ENCODE measurements around the gene CTRB1.
"Not testable (repeated sequence)": the region's sequence is repeated elsewhere in the genome, so short reads cannot be mapped to it uniquely, and the experiment has no call there.

- TF ChIP-seq, protein P1, sequence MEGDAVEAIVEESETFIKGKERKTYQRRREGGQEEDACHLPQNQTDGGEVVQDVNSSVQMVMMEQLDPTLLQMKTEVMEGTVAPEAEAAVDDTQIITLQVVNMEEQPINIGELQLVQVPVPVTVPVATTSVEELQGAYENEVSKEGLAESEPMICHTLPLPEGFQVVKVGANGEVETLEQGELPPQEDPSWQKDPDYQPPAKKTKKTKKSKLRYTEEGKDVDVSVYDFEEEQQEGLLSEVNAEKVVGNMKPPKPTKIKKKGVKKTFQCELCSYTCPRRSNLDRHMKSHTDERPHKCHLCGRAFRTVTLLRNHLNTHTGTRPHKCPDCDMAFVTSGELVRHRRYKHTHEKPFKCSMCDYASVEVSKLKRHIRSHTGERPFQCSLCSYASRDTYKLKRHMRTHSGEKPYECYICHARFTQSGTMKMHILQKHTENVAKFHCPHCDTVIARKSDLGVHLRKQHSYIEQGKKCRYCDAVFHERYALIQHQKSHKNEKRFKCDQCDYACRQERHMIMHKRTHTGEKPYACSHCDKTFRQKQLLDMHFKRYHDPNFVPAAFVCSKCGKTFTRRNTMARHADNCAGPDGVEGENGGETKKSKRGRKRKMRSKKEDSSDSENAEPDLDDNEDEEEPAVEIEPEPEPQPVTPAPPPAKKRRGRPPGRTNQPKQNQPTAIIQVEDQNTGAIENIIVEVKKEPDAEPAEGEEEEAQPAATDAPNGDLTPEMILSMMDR (IDR thresholded peaks at IDR 0.05; ENCODE audit: extremely low read depth in 1 of 2, insufficient read depth in 1 of 2, low read depth in 1 of 2, low read length in 2 of 2), result not testable (repeated sequence)
- TF ChIP-seq, protein P2, sequence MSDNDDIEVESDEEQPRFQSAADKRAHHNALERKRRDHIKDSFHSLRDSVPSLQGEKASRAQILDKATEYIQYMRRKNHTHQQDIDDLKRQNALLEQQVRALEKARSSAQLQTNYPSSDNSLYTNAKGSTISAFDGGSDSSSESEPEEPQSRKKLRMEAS (IDR thresholded peaks at IDR 0.05; ENCODE audit: insufficient read depth, insufficient read length), result not testable (repeated sequence)
- not testable (repeated sequence) for TF ChIP-seq POLR2AphosphoS5 (IDR thresholded peaks at IDR 0.05; ENCODE audit: insufficient read depth, low read depth, low read length); POLR2A (IDR thresholded peaks at IDR 0.05; ENCODE audit: low read depth, low read length); EZH2 (IDR thresholded peaks at IDR 0.05; ENCODE audit: borderline replicate concordance, low read depth, low read length, severe bottlenecking); FOS (IDR thresholded peaks at IDR 0.05; ENCODE audit: borderline replicate concordance, insufficient read depth, low read length); GATA2 (IDR thresholded peaks at IDR 0.05; ENCODE audit: insufficient read depth, insufficient read length, low read depth, low read length); MYC (IDR thresholded peaks at IDR 0.05; ENCODE audit: low read depth, low read length)
Observed at GRCh38 chr16:75211286-75211685, 7.5 kb upstream of the CTRB1 start.

All from endothelial cell of umbilical vein (primary cell).